Measurements from ENCODE around the gene METAP1D. TPM values are rescaled to one million over a fixed set of nuclear protein-coding genes. Genes with fewer than 3 reads are reported as not detected.

Gene METAP1D
- total RNA-seq, 3 donors from 2014 or later, result 6.2 to 12.5 (median 7.8) TPM

GRCh38 chr2:171965238-171965637 lies 34.5 kb upstream of the METAP1D start:
- intact Hi-C loops (cut with DNase I; ENCODE audit: low total_unique reads), result no loop called here
- no peaks in the 10 kb centered on the region for H3K27me3 ChIP-seq
- H3K4me1 ChIP-seq, result no peaks in the 10 kb centered on the region
- no peak for TF ChIP-seq POLR2A (IDR thresholded peaks at IDR 0.05)
- TF ChIP-seq, protein P1, sequence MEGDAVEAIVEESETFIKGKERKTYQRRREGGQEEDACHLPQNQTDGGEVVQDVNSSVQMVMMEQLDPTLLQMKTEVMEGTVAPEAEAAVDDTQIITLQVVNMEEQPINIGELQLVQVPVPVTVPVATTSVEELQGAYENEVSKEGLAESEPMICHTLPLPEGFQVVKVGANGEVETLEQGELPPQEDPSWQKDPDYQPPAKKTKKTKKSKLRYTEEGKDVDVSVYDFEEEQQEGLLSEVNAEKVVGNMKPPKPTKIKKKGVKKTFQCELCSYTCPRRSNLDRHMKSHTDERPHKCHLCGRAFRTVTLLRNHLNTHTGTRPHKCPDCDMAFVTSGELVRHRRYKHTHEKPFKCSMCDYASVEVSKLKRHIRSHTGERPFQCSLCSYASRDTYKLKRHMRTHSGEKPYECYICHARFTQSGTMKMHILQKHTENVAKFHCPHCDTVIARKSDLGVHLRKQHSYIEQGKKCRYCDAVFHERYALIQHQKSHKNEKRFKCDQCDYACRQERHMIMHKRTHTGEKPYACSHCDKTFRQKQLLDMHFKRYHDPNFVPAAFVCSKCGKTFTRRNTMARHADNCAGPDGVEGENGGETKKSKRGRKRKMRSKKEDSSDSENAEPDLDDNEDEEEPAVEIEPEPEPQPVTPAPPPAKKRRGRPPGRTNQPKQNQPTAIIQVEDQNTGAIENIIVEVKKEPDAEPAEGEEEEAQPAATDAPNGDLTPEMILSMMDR (IDR thresholded peaks at IDR 0.05), result no peak
- no peak for TF ChIP-seq POLR2AphosphoS5 (IDR thresholded peaks at IDR 0.05)
- H3K9me3 ChIP-seq, result no peaks in the 10 kb centered on the region
- no peaks in the 10 kb centered on the region for H3K36me3 ChIP-seq
- no peak for DNase-seq (ENCODE audit: low spot score in 2 of 2)
- H3K4me3 ChIP-seq, result no peak overlapping the region
- H3K27ac ChIP-seq, result no peak overlapping the region

DNA sequence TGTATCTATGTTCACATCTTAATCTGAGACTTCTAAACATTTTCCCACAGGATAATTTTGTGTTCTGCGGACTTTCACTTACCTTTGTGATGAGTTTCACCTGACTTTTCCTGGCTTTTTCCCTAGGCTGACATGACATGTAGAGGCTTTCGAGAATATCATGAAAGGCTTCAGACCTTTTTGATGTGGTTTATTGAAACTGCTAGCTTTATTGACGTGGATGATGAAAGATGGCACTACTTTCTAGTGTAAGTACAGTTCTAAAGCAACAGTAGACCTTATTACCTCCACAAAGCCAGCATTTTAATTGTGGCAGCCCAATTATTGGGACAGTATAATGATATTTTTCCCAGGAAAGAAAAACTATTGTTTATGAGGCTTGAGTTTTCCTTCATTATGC lies 34.1 kb upstream of the METAP1D start:
- Histone ChIP-seq H3K27ac (no peak overlapping the region), H3K4me1 (no peaks in the 10 kb centered on the region), H3K36me3 (no peaks in the 10 kb centered on the region), H3K4me3 (no peak overlapping the region), H3K27me3 (no peaks in the 10 kb centered on the region), H3K9me3 (no peaks in the 10 kb centered on the region)
- no peak for TF ChIP-seq POLR2AphosphoS5 (IDR thresholded peaks at IDR 0.05)
- TF ChIP-seq POLR2A (IDR thresholded peaks at IDR 0.05), result no peak
- TF ChIP-seq, protein P1 (IDR thresholded peaks at IDR 0.05), result no peak
- intact Hi-C loops (cut with DNase I; ENCODE audit: low total_unique reads), result no loop called here
- no peak for DNase-seq (ENCODE audit: low spot score in 2 of 2)

DNA sequence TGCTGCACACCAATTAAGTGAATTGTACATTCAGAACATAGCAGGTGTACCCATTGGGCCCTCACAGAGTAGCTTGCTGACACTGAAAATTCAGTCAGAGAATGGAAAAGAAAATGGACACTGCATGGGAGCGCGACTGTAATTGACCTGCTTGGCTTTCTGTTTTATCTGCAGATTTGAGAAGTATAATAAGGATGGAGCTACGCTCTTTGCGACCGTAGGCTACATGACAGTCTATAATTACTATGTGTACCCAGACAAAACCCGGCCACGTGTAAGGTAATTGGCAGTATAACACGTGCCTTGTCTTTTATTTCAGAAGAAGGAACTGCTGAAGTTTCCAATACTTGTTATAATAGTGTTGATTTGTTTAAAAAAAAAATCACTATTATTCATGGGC lies 33.5 kb upstream of the METAP1D start:
- no peak for TF ChIP-seq POLR2AphosphoS5 (IDR thresholded peaks at IDR 0.05)
- TF ChIP-seq, protein P1 (IDR thresholded peaks at IDR 0.05), result no peak
- TF ChIP-seq POLR2A (IDR thresholded peaks at IDR 0.05), result no peak
- Histone ChIP-seq H3K4me1 (no peaks in the 10 kb centered on the region), H3K4me3 (no peak overlapping the region), H3K27me3 (no peaks in the 10 kb centered on the region), H3K36me3 (no peaks in the 10 kb centered on the region), H3K27ac (no peak overlapping the region), H3K9me3 (no peaks in the 10 kb centered on the region)
- DNase-seq (ENCODE audit: low spot score in 2 of 2), result no peak
- intact Hi-C loops (cut with DNase I; ENCODE audit: low total_unique reads), result no loop called here

DNA sequence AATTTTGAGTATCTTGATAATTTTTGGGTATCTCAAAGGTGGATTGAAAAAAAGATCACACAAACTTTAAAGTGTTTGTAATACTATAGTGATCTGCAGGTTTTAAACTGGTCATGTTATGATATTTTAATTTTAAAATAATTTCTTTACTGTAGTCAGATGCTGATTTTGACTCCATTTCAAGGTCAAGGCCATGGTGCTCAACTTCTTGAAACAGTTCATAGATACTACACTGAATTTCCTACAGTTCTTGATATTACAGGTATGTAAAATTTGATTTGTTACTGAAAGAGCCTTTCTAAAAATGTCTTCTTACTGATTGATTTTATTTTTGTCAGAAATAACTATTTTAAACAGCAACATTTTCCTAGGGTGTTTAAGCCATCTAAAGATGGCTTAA lies 33.1 kb upstream of the METAP1D start:
- no peak overlapping the region for H3K4me3 ChIP-seq
- H3K36me3 ChIP-seq, result no peaks in the 10 kb centered on the region
- no peak for DNase-seq (ENCODE audit: low spot score in 2 of 2)
- no peak overlapping the region for H3K27ac ChIP-seq
- no peaks in the 10 kb centered on the region for H3K9me3 ChIP-seq
- no peaks in the 10 kb centered on the region for H3K27me3 ChIP-seq
- TF ChIP-seq, protein P1 (IDR thresholded peaks at IDR 0.05), result no peak
- no peak for TF ChIP-seq POLR2A (IDR thresholded peaks at IDR 0.05)
- TF ChIP-seq POLR2AphosphoS5 (IDR thresholded peaks at IDR 0.05), result no peak
- no peaks in the 10 kb centered on the region for H3K4me1 ChIP-seq
- intact Hi-C loops (cut with DNase I; ENCODE audit: low total_unique reads), result no loop called here

GRCh38 chr2:171968509-171968908 lies 31.2 kb upstream of the METAP1D start:
- Histone ChIP-seq H3K4me3 (no peak overlapping the region), H3K4me1 (no peaks in the 10 kb centered on the region), H3K36me3 (no peaks in the 10 kb centered on the region), H3K27ac (no peak overlapping the region), H3K27me3 (no peaks in the 10 kb centered on the region), H3K9me3 (no peaks in the 10 kb centered on the region)
- TF ChIP-seq POLR2AphosphoS5 (IDR thresholded peaks at IDR 0.05), result no peak
- TF ChIP-seq POLR2A (IDR thresholded peaks at IDR 0.05), result no peak
- TF ChIP-seq, protein P1 (IDR thresholded peaks at IDR 0.05), result no peak
- DNase-seq (ENCODE audit: low spot score in 2 of 2), result no peak
- intact Hi-C loops (cut with DNase I; ENCODE audit: low total_unique reads), result no loop called here

Data from breast epithelium (tissue), 4 donors.